Renal cortex interstitium (tissue), 11 donors: ENCODE measurements around the gene CCDC88B. TPM values are rescaled to one million over a fixed set of nuclear protein-coding genes. Genes with fewer than 3 reads are reported as not detected.
"Not testable (repeated sequence)": the region's sequence is repeated elsewhere in the genome, so short reads cannot be mapped to it uniquely, and the experiment has no call there.

Experiments
- DNase-seq, 11 donors: peaks; one replicate each; pipeline ENCODE4 v3.0.0-alpha.2; 2013; ENCODE audit warnings: low read depth in 9 of 11, low spot score in 4 of 11; ENCODE audit errors: extremely low read depth in 1 of 11
- polyA plus RNA-seq, 3 donors: library from polyadenylated mRNA; unstranded; fragments of 120-200 nt; gene quantifications; one replicate each; pipeline ENCODE4 v1.2.1, GENCODE V29; 2013; ENCODE audit not compliant: insufficient read length in 3 of 3

The CCDC88B gene
- polyA plus RNA-seq, 3 donors: 1.7 to 5.0 (median 3.9) TPM

- no peak for DNase-seq
Observed at GRCh38 chr11:64318766-64319761, 20.9 kb upstream of the CCDC88B start.

GRCh38 chr11:64320556-64320955, 19.4 kb upstream of the CCDC88B start:
- no peak for DNase-seq

GRCh38 chr11:64321026-64321425, 19.0 kb upstream of the CCDC88B start:
- no peak for DNase-seq

GRCh38 chr11:64321533-64321932, 18.5 kb upstream of the CCDC88B start:
- DNase-seq: no peak

- DNase-seq: no peak
Observed at GRCh38 chr11:64322925-64323260, 17.1 kb upstream of the CCDC88B start.

GRCh38 chr11:64323373-64323772, 16.6 kb upstream of the CCDC88B start:
- no peak for DNase-seq

GRCh38 chr11:64323984-64324383, 16.0 kb upstream of the CCDC88B start:
- not testable (repeated sequence) for DNase-seq

- DNase-seq: no peak
Observed at GRCh38 chr11:64324692-64325469, 15.1 kb upstream of the CCDC88B start.

GRCh38 chr11:64327375-64327774, 12.6 kb upstream of the CCDC88B start:
- DNase-seq: no peak

- no peak for DNase-seq
Observed at GRCh38 chr11:64327993-64328392, 12.0 kb upstream of the CCDC88B start.

GRCh38 chr11:64330888-64331287, 9.1 kb upstream of the CCDC88B start:
- no peak for DNase-seq

- DNase-seq: peak in 1 of 11 donors; percentile 34
Observed at GRCh38 chr11:64331569-64332371, 8.2 kb upstream of the CCDC88B start.

GRCh38 chr11:64333556-64333955, 6.4 kb upstream of the CCDC88B start:
- no peak for DNase-seq

- DNase-seq: no peak
Observed at GRCh38 chr11:64334764-64335735, 5.0 kb upstream of the CCDC88B start.

GRCh38 chr11:64337538-64338249, 2.3 kb upstream of the CCDC88B start:
- no peak for DNase-seq

- DNase-seq: no peak
Observed at GRCh38 chr11:64338716-64339115, 1.3 kb upstream of the CCDC88B start.

- DNase-seq: no peak
Observed at GRCh38 chr11:64339286-64339685, 718 bp upstream of the CCDC88B start.
